NCI-H128 (cell line): ENCODE data around the gene UBAC2.

ENCODE experiments used
- DNase-seq: peaks from one replicate; lab custom pipeline; 2025; ENCODE audit not compliant: unreplicated experiment; lab: John Stamatoyannopoulos, UW

The UBAC2 gene

DNA sequence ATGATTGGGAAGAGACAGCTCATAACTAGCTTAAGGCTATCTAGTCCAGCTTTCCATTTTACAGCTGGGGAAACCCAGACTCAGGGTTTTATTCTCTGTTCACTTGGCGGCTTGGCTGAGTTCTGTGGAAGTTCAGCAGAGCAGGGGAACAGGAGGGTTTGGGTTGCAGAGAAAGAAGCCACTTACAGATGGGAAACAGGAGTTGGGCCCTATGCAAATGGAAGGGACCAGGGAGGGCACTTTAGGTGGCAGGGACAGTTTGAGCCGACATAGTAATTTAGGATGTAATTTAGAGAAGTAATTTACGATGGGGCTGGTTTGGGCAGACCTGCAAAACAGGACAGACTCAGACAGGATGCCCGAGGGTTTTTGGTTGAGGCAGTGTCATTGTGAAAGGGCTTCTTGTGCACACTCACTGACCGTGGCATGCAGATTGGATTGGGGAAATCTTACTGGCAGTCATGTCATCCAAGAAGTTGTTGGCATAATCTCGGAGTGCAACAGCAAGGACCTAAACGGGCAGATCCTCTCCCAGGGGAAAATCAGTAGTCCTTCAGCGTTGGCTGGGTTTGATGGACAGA, 153.8 kb downstream of the UBAC2 start:
- DNase-seq, result no peak

DNA sequence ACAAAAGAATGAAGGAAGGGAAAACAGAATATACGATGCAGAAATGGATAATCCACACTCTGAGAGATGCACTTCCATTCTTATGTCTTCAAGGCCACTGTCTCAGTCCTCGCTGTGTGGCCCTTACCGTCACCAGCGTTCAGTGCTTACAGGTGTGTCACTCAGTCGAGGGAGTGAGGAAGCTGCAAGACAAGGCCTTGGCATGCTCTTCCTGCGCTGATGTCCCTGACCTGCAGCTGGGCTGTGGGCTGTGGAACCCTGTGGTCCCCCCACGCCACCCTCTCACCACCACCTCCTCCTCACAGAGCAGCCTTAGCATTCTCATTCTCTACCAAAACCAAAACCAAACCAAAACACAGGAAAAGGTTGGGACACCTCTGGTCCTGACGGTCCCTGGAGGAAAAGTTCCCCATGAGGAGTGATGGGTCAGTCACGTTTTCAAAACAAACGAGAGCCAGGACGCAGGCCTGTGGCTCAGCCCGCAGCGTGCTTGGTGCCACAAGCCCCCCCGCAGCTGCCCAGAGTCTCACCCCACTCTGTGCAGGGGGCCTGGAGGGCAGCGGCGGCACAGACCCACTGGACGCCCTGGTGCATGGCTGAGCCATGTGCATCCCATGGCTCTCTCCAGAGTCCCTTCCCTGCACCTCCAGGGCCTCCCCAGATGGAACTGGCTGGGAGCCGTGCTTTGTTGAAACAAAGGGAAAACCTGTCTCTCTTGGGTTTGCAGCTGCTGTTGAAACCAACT, 154.8 kb downstream of the UBAC2 start:
- no peak for DNase-seq

DNA sequence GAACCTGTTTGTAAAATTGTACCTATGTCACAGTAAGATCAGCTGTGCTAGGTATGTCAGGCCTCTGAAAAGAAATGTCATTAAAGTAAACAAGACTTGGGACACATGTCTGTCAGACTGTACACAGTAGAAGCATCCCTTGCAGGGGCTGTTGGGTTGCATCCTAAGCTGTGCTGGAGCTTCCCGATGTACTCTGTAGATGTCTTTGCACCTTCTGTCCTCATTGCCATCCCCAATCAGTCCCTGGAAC, 155.3 kb downstream of the UBAC2 start:
- no peak for DNase-seq

DNA sequence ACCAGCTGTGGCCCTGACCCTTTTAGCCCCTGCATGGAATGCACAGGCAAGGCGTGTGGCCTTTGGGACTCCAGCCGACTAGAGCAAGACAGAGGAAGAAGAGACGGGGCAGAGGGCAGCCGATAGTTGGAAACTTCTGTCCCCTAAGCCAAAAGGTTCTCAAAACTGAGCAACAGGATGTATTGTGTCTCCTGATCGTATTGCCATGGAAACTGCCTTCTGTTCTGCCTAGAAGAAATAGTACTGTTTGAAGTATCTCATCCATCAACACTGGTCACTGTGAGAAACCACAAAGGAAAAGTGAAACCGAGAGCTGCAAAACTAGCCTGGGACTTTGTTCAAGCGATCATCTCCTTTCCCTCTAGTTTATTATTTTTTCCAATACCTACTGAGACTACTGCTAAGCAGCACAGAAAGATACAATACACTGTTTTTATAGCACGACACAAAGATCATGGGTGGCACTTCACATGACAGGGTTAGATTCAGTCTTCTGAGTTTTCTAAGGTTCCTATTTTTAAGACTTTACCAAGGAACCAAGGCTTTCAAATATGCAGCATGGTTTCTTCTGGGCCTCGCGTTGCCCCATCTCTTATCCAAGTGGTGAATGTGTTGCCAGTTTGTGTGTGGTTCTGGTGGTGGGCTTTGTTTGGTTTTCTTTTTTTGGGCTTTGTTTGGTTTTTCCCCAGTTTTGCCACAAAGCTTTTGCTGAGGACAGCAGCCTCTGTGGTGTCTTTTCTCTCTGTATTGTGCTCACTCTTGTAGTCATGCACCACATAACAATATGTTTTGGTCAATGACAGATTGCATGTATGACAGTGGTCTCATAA, 155.8 kb downstream of the UBAC2 start:
- DNase-seq, result no peak

DNA sequence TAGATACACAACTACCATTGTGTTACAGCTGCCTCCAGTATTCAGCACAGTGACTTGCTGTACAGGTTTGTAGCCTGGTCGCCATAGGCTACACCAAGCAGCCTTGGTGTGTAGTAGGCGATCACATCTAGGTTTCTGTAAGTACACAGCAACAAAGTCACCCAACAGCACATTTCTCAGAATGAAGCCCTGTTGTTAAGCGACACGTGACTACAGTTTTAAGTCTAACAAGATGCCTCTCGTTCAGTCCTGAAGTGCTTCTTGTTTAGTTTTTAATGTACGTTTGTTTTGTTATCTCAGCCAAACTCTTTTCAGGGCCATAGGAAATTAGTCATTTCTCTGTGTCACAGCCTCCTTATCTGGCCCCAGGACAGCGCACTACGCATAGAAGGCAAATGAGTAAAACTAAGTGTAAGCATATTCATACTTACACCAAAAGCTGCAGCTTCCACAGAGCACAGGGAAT, 156.5 kb downstream of the UBAC2 start:
- DNase-seq, result no peak

DNA sequence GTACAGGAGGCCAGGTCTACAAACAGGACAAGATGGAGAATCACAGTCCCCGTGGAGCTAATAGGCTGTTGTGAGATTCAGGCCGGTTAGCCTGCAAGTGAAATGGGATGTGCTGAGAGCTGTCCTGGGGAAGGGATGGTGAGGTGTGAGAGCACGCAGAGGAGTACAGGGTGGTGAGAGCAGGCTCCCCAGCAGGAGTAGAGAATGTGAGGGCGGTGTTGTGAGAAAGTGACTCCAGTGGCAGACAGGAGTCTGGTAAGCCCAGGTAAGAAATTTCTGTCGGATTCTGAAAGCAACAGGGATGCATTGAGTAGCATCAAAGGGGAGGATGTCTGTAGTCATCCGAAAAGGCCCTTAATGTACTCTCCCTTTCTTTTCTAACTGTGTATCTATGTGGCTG, 157.3 kb downstream of the UBAC2 start:
- no peak for DNase-seq

DNA sequence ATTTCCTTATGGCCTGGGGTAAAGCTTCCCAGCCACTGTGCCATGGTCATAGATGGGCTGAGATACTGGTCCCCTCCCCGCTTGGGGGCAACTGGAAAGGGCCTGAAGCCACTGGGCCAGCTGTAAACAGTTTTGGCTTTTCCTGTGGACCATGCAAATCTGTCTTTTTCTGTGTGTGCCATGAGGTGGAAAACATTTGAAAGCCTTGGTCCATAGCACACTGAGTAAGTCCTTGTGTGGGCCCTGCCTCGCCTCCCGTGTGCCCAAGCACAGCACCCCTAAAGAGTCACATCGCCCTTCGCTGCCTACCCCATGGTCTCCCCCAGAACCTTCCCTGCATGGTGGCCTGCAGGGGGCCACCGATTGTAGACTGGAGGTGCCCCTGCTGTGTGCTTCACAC, 158.9 kb downstream of the UBAC2 start:
- DNase-seq, result no peak

DNA sequence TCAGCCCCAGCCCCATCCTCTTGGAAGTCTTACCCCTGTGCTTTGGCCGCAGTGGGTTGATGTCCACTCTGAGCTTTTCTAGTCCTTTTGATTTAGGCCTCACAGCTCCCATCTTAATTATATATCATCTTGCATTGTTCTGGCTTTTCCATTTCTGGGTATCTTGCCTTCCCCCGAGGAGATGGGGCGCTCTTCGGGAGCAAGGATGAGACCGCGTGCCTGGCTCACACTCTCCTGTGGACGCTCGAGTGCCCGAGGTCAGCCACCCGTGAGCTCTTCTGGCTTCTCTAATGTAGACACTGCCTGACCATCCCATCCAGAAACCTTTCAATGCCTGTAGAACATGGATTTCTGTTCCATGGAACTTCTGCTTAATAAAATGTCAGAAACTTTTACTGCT, 160.0 kb downstream of the UBAC2 start:
- DNase-seq, result no peak

DNA sequence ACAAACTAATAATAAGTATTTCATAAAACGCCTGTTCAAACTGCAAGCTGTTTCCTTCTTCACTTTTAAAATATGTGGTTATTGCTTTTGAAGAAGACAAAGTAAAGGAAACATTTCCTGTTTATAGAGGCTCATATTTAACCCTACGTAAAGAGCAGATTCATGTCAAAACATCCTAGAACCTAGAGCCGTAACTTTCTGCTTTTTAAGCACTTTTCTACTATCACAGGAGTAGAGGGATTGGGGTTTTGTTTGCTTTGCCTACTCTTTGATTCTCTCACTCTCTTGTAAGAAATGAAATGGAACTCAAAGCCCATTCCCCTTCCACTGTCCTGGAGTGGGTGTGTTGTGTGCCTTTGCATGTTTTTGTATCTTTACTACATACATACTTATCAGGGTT, 160.5 kb downstream of the UBAC2 start:
- no peak for DNase-seq

DNA sequence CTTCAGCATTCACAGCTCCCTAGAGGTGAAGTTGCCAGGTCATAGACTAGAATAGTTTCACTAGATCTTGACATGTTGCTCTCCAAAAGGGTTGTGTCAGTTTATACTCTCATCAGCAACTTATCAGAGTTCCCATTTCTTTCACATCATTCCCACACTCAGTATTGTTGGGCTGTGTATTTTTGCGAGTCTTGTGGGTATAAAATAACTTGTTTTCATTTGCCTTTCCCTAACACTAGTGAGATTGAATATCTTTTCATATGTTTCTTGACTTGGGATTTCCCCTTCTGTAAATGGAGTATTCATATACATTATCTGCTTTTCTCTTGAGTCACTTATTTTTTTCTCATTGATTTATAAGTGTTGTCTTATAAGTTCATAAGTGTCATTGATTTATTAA, 161.7 kb downstream of the UBAC2 start:
- DNase-seq, result no peak

DNA sequence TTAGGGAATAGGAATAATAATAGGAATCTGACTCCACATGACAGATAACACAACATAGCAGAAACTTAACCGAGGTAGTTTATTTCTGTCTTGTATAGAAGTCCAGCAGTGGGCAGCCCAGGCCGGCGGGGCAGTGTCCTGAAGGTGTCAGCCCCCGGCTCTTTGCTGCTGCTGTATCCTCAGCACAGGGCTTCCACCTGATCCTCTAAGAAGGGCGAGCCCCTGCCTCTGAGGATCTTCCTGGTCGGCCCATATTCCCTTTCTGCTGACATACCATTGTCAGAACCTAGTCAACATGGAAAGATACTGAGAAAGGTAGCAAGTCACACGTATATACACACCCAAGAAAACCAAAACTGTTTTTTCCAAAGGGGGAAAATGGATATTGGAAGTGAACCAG, 162.7 kb downstream of the UBAC2 start:
- DNase-seq, result no peak

DNA sequence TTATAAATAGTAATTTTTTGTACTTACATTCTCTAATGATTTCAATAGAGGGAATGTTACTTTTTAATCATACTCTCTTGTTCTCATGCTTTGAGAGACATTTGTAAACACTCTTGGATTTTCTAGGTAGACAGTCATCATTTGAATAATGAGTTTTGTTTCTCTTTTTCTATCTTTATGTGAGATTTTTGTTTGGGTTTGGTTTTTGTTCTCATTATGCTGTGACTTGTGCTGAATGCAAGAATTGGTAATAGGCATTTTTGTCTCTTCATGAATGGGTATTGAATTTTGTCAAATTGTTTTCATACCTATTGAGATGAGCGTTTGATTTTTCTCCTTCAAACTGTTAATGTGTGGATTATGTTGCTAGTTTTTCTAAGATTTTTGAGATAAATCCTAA, 163.3 kb downstream of the UBAC2 start:
- DNase-seq, result no peak

DNA sequence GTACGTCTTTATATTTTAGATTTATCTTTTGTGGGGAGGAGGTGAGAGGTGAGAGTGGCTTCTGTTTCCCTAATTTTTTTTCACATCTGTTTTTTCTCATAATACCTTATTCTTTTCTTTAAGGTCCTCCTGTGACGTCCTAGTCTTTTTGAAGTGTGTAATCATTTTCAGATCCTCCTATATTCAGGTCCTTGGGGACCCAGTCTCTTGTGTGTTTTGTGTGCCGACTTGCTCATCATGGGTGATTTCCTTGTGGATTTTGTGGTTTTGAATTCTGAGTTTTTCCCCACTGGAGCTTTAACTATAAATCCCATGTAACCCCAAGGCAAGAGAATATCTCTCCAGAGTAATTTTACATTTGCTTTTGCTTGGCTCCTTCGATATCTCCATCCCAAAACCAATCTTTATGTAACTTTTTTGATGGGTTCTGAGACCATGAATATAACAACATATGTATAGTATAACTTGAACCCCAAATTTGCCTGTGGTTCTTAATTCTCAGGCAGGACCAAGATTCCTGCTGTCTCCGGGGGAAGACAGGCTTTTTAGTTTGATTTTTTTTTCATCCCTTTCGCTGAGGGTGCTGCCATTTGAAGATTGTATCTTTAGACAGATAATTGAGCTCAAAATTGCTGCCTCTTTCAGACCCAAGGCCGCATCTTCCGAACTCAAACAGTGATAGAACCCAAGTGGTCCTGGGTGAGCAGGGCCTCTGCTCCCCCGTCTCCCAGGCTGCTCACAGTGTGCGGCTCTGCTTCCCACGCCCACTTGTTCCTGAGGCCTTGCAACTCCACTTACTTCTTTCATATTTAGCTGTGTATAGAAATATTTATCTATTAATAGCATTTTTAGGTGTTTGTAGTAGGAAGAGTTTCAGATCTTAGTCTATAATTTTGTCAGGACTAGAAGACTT, 165.7 kb downstream of the UBAC2 start:
- no peak for DNase-seq

DNA sequence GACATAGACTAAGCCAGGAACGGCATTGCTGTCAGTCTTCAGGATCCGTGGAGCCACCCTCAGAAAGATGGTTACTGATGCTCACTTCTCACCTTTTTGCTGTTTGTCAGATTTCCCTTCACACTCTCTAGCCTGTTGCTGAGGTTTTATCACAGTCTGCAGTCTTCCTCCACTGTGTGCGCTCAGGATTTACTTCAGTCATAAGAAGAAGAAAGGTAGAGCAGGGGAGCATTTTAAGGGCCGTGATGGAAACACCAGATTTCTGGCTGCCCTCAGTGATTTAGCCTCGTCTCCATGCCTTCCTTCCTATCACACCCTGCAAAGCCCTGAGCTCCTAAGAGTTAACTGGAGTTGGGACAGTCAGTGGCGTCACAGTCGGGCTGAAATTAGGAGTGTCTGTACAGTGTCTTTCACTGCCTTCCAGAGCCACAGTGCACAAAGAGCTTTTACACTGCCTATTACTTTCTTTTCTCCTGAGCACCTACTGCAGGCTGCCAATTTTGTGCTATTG, 166.5 kb downstream of the UBAC2 start:
- DNase-seq, result no peak

DNA sequence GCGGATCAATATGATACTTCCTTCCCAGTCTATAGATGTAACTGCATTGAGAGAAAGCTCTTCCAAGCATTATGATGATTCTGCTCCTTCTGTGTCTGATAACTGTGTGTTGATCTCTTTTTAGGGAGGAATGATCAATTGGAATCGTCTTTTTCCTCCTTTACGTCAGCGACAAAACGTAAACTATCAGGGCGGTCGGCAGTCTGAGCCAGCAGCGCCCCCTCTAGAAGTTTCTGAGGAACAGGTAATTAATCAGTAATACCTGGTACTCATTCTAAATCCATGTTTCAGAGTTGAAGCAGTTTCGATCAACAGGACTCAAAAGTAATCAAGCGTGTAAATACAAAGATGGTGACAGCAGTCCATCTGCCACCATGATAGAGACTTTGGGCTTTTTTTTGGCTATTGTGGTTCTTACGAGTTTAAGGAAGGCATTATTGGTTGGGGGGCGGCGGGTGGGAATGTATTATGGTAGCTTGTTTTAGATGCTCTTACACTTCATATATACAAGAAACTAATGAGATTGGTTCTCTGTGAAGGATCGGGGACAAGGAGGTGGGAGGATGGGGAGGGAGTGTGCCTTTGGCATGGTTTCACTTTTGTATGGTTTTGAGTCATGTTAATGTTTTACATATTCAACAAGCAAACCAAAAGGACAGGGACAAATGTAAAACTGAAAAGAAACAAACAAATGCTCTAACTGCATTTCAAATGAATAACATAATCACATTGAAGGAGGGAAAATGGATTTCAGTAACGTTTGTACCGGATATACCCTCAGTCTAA, 167.2 kb downstream of the UBAC2 start:
- DNase-seq, result no peak

DNA sequence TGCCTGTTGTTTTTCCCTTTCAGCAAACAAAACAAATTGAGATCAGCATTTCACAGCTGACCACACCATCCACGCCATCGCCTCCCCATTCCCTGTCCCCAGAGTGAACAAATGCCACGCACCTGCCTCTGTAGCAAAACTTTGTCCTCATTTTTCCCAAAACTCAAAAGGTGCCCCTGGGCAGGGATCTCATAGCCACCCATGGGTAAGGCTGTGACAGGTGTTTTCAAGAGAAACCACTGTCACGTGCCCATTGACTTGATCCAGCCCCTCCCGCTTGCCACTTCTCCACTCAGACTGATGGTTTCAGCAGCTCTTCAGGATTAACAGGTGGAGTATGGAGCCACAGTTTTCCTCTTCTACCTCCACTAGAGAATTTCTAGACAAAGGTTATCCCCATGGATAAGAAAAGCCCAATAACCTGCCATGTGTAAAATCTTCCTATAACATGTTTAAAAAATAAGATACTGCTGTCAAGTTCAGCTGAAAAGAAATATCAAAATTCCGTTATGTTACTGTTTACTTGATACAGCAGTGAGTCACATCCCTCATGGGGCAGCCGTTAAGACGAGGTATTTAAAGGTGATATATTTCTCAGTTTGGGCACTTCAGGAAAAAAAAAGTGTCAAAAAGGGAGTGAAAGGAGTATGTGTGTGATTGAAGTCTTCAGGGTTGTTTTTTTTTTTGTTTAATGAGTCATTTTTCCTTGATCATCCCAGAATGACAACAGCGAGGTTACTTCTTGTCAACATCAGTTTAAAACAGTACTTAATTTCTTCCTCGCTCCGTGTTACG, 170.0 kb downstream of the UBAC2 start:
- DNase-seq, result no peak

DNA sequence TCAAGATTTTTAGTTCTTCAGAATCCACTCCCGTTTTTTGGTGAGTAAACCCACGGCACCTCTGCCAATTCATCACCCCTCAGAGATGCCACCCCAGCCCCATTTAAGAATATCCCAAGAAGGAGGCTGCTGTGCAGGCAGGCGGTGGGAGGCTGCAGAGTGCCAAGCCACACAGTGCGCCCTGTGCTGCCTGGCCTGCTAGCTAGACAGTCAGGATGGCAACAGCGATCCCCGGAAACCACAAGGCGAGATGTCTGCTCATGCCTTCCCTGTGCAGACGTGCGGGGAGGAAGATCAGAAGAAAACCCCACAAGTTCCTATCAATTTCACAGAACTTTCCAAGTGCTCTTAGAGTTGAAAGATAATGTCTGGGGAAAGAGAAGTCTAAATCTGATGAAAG, 171.3 kb downstream of the UBAC2 start:
- no peak for DNase-seq

DNA sequence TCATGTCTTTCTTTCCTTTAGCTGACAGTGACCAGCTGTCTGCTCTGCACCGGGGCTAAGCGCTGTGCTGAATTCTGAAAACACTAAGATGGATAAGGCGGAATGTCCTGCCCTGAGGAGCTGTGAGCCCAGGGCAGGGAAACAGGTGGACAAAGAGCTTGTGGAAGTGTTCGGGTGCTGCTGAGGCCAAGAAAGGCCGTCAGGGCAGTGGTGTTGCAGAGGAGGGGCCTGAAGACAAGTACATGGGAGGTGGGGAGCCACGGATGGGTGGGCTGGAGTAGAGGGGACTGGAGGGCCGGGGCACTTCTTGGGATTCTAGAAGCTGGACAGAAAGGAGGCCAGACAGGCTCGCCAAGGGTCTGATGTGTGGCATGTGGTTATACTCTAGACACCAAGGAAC, 172.8 kb downstream of the UBAC2 start:
- no peak for DNase-seq

DNA sequence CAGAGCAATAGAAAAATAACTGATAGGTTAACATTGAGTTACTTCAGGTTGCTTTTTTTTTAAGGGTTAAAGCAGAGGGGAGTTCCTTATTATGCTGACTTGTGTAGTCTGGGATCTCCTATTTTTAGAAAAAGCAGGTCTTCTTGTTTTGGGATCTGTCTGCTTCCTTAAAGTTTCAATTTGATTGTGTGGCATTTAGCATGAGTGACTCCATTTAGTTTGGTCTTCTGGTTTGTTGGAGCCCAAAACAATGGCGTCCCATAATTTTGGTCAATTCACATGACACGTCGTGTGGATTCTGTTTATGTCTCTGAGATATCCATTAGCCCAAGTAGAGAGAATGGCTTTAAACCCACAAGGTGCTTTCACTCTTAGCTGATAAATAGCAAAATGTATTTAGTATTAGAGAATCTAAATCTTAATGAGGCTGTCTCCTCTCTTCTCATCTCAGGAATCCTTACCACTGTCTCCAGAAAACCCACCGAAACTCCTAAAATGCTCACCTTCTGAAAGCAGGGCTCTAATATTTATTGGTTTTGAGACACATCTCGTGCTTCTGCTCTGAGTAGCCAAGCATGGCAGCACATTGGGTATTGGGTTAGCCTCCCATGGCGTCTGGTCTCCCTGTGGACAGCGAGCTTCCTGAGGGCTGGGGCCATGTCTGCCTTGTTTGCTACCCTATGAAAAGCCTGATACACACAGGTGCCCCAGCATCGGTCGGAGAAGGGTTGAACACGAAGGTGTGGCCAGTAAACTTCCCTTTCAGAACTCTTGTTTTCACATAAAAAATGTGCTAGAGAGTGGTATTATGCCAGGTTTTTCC, 173.7 kb downstream of the UBAC2 start:
- DNase-seq, result no peak
